GM12864 (cell line): Measurements from ENCODE around the gene DNAH3.
"Not testable (repeated sequence)": the region's sequence is repeated elsewhere in the genome, so short reads cannot be mapped to it uniquely, and the experiment has no call there.

Experiments used
- DNase-seq: peaks from one replicate; pipeline ENCODE4 v3.0.0-alpha.2; 2011; ENCODE audit warnings: low read depth
- H3K4me3 ChIP-seq: 2 replicates; pipeline ENCODE4 v1.5.1; 2011; ENCODE audit warnings: mild to moderate bottlenecking, low read depth, low read length, control low read depth
- TF ChIP-seq, protein P1 (sequence below): IDR thresholded peaks from 2 replicates; pipeline ENCODE4 v1.5.1; 2011; ENCODE audit warnings: low read depth, mild to moderate bottlenecking, moderate library complexity, low read length, control low read depth, inconsistent platforms; ENCODE audit errors: missing control alignments

Gene DNAH3

DNA sequence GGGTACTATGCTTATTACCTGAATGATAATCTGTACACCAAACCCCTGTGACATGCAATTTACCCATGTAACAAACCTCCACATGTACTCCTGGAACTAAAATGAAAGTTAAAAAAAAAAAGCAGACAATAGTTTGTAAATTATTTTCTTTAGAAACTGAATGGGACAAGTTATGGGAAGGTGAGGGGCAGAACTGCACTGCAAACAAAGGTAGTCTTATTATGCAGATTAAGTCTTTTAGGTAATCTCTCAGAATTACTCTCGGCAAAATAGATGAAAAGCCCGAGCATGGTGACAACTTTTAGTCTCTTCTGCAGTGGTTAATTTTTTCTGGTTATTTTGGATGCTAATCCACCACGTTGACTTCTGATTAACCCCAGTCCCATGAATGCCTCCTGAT is 33.3 kb upstream of the DNAH3 start:
- no peak for DNase-seq
- no peak overlapping the region for H3K4me3 ChIP-seq
- TF ChIP-seq, protein P1, sequence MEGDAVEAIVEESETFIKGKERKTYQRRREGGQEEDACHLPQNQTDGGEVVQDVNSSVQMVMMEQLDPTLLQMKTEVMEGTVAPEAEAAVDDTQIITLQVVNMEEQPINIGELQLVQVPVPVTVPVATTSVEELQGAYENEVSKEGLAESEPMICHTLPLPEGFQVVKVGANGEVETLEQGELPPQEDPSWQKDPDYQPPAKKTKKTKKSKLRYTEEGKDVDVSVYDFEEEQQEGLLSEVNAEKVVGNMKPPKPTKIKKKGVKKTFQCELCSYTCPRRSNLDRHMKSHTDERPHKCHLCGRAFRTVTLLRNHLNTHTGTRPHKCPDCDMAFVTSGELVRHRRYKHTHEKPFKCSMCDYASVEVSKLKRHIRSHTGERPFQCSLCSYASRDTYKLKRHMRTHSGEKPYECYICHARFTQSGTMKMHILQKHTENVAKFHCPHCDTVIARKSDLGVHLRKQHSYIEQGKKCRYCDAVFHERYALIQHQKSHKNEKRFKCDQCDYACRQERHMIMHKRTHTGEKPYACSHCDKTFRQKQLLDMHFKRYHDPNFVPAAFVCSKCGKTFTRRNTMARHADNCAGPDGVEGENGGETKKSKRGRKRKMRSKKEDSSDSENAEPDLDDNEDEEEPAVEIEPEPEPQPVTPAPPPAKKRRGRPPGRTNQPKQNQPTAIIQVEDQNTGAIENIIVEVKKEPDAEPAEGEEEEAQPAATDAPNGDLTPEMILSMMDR, result no peak

DNA sequence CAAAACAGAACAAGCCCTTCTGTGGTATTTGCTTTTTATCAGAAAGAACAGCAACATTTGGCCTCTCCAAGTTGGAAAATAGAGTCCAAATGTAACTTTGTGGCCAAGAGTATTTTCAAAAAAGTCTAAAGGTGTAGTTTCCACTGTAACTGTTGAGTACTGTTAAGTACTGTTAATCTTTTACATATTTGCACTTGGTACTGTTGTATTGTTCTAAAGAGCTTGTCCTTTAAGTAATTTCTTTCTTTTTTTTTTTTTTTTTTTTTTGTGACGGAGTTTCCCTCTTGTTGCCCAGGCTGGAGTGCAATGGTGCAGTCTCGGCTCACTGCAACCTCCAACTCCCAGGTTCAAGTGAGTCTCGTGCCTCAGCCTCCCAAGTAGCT is 29.3 kb upstream of the DNAH3 start:
- TF ChIP-seq, protein P1, result no peak
- no peak for DNase-seq

DNA sequence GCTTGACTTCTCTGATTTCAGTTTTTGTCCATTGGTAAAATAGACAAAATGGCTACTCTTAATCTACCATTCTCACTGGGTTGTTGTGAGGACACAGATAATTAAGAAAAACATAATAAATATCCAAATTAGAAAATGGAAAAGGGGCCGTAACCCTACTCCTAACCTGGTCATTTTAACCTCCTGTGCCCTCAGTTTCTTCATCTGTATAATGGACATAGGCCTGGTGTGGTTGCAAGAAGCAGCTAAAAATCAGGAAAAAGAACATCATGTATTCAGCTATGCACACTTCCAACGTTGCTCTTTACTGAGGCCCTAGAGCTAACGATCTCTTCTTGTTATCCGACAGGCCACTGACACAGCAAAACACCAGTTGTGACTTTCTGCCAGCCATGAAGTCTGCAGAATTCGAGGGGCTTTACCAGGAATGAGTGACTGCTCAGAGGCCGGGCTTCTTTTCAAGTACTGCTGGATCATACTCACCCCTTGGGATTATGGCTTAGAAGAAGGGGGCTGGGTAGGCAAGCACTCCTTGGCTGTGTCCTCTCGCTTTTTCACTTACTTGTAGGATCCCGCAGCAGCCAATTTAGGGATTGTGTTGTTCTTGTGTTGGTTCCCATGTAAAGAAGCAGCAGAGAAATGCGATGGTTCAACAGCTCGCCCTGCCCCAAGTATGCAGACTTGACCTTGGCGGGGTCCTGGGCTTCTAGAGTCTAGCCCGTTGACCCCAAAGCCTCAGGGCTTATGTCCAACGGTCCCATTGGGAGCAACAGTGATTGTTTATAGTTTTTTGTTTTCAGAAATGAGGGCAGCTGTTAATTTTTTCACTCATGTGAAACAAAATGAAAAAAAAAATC is 28.7 kb upstream of the DNAH3 start:
- no peak for DNase-seq
- TF ChIP-seq, protein P1, result no peak
- no peak overlapping the region for H3K4me3 ChIP-seq

More for the DNA sequence above, 29.3 kb upstream of the DNAH3 start:
- H3K4me3 ChIP-seq, result no peak overlapping the region

DNA sequence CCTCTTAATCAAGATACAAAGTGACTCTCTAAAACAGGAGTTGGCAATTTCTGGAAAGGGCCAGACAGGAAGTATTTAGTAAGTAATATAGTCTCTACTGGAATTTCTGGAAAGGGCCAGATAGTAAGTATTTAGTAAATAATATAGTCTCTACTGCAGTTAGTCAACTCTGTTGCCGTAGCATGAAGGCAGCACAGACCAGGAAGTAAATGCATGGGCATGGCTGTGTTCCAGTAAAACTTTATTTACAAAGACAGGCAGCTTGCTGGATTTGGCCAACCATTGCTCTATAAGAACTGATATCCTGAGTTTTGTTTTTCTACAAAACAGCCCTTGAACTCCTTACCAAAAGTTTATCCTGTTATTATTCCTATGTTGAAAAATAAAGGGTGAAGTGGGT is 24.8 kb upstream of the DNAH3 start:
- TF ChIP-seq, protein P1, result no peak
- DNase-seq, result no peak
- no peak overlapping the region for H3K4me3 ChIP-seq

DNA sequence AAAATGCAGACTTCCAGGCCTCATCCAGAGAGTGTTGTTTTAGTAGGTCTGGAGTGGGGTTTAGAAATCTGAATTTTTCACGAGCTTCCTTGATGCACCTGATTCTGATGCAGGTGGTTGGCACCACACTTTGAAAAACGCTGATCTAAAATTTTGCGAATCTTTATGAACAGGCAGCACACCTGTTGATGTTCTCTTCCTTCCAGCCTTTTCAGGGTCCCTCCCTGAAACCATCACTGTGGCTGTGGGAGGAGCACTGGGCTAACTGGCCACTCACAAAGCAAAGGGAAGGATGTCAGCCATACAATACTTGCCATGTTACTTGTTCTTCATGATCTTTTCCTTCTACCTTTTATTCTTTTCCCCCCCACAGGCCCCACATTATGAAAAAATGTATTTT is 22.0 kb upstream of the DNAH3 start:
- no peak for DNase-seq
- H3K4me3 ChIP-seq, result no peak overlapping the region
- TF ChIP-seq, protein P1, result no peak

DNA sequence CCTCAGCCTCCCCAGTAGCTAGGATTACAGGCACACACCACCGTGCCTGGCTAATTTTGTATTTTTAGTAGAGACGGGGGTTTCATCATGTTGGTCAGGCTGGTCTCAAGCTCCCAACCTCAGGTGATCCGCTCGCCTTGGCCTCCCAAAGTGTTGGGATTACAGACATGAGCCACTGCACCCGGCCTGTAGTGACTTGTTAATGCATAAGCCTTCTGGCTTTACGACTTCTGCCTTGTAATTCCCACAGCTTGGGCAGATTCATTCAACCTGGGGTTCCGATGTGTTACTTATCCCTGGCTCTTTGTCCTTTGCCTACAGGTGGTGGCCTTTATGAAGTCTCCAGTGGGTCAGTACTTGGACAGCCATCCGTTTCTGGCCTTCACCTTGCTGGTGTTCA is 19.5 kb upstream of the DNAH3 start:
- not testable (repeated sequence) for H3K4me3 ChIP-seq, DNase-seq

DNA sequence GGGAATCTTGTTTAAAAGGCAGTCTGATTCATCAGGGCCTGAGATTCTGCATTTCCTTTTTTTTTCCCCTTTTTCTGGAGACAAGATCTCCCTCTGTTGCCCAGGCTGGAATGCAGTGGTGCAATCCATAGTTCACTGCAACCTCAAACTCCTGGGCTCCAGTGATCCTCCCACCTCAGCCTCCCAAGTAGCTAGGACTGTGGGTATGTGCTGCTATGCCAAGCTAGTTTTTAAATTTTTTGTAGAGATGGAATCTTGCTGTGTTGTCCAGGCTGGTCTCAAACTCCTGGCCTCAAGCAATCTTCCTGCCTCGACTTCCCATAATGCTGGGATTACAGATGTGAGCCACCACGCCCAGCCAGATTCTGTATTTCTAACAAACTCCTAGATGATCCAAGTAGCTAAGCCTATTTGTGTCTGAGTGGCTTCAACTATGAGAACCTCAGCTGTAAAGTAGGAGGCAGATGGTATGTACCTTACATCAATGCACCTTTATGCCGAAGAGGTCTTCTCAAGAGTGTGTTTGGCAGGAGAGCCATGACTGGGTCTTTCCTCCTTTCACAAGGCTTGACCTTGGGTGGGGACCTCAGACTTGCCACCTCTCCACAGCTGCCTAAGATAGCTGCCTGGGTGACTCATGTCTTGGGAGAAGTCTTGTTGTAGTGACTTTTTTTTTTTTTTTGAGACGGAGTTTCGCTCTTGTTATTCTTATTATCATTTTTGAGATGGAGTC is 18.8 kb upstream of the DNAH3 start:
- TF ChIP-seq, protein P1, result no peak
- no peak for DNase-seq

More for the DNA sequence above, 18.8 kb upstream of the DNAH3 start:
- no peak overlapping the region for H3K4me3 ChIP-seq
